K562 (cell line): ENCODE measurements around the gene STK36.

Source experiments
- MYNN ChIP-seq, 2 experiments: sonication (generic); formaldehyde crosslinking in 1 of 2; IDR thresholded peaks; 2 replicates each; pipeline versions ENCODE4 v1.5.0 to v1.6.1; 2016 to 2020; ENCODE audit warnings: antibody characterized with exemption in 1 of 2, missing genetic modification reagents in 1 of 2
- POLR2A ChIP-seq: fragments of 450-650 bp; conservative IDR thresholded peaks from 2 replicates; pipeline ENCODE4 v1.6.1; 2016
- POLR2AphosphoS5 ChIP-seq: IDR thresholded peaks from 2 replicates; pipeline ENCODE4 v1.6.1; 2011; ENCODE audit warnings: mild to moderate bottlenecking, low read depth, low read length, moderate library complexity; ENCODE audit not compliant: control insufficient read depth, insufficient read depth
- RCOR1 ChIP-seq, 2 experiments: IDR thresholded peaks; 2 replicates each; pipeline ENCODE4 v1.6.1; 2012; ENCODE audit warnings: low read depth in 2 of 2, low read length in 2 of 2, borderline replicate concordance in 1 of 2, improper control_type of control experiment in 1 of 2
- ZNF586 ChIP-seq: fragments of 450-650 bp; formaldehyde crosslinking; conservative IDR thresholded peaks from 2 replicates; pipeline ENCODE4 v1.4.0; 2020; ENCODE audit warnings: mild to moderate bottlenecking, moderate library complexity
- TF ChIP-seq, protein P1 (sequence below), 3 experiments: fragments of 200-800 bp in 1 of 3; fragments of 250-450 bp in 1 of 3; fragments of 450-650 bp in 1 of 3; sonication (Bioruptor Pico) in 1 of 3; sonication (Bioruptor generic) in 1 of 3; formaldehyde crosslinking in 1 of 3; IDR thresholded peaks; 2 replicates each; pipeline versions ENCODE4 v1.6.1 to v1.8.0; 2016 to 2022; ENCODE audit warnings: mild to moderate bottlenecking in 2 of 3, missing genetic modification characterization in 2 of 3, missing compliant biosample characterization in 1 of 3, moderate library complexity in 1 of 3
- TF ChIP-seq, protein P2 (sequence below), 3 experiments: IDR thresholded peaks in 2 of 3; conservative IDR thresholded peaks in 1 of 3; 2 replicates each; pipeline ENCODE4 v1.5.1; 2011 to 2012; ENCODE audit warnings: low read length in 3 of 3, mild to moderate bottlenecking in 3 of 3, control low read depth in 2 of 3, improper control_type of control experiment in 1 of 3, inconsistent platforms in 1 of 3, low read depth in 1 of 3, mixed read lengths in 1 of 3, moderate library complexity in 1 of 3; ENCODE audit not compliant: insufficient read depth in 2 of 3

DNA sequence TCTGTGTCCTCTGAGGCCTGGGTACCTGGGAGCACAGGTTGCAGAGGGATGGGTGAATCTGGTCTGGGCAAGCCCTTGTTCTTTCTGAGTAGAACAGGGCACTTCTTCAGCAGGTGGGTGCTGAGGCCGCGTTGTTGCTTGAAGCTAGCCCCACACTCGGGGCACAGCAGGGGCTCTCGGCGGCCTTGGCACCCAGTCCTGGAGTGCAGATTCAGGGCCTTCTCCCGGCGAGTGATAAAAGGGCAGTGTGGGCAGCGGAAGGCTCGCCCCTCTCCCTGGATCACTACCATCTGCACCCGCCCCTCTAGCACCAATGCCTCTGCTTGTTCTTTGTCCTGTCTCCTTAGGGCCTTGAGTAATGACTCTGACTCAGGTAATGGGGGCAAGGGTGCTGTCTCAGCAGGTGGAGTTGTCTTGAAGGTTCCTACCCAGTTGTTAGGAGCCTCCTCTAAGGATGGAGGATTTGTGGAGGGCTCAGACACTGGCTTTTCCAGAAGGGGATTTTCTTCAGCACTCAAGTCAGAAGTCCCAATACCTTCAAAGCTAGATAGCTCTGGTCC, 28.1 kb upstream of the STK36 start:
- TF ChIP-seq, protein P1, sequence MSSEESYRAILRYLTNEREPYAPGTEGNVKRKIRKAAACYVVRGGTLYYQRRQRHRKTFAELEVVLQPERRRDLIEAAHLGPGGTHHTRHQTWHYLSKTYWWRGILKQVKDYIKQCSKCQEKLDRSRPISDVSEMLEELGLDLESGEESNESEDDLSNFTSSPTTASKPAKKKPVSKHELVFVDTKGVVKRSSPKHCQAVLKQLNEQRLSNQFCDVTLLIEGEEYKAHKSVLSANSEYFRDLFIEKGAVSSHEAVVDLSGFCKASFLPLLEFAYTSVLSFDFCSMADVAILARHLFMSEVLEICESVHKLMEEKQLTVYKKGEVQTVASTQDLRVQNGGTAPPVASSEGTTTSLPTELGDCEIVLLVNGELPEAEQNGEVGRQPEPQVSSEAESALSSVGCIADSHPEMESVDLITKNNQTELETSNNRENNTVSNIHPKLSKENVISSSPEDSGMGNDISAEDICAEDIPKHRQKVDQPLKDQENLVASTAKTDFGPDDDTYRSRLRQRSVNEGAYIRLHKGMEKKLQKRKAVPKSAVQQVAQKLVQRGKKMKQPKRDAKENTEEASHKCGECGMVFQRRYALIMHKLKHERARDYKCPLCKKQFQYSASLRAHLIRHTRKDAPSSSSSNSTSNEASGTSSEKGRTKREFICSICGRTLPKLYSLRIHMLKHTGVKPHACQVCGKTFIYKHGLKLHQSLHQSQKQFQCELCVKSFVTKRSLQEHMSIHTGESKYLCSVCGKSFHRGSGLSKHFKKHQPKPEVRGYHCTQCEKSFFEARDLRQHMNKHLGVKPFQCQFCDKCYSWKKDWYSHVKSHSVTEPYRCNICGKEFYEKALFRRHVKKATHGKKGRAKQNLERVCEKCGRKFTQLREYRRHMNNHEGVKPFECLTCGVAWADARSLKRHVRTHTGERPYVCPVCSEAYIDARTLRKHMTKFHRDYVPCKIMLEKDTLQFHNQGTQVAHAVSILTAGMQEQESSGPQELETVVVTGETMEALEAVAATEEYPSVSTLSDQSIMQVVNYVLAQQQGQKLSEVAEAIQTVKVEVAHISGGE (CRISPR knock-in tag; IDR thresholded peaks at IDR 0.05), result no peak
- TF ChIP-seq, protein P2, sequence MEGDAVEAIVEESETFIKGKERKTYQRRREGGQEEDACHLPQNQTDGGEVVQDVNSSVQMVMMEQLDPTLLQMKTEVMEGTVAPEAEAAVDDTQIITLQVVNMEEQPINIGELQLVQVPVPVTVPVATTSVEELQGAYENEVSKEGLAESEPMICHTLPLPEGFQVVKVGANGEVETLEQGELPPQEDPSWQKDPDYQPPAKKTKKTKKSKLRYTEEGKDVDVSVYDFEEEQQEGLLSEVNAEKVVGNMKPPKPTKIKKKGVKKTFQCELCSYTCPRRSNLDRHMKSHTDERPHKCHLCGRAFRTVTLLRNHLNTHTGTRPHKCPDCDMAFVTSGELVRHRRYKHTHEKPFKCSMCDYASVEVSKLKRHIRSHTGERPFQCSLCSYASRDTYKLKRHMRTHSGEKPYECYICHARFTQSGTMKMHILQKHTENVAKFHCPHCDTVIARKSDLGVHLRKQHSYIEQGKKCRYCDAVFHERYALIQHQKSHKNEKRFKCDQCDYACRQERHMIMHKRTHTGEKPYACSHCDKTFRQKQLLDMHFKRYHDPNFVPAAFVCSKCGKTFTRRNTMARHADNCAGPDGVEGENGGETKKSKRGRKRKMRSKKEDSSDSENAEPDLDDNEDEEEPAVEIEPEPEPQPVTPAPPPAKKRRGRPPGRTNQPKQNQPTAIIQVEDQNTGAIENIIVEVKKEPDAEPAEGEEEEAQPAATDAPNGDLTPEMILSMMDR (IDR thresholded peaks at IDR 0.05 in 2 of 3, conservative IDR thresholded peaks at IDR 0.05 in 1 of 3; ENCODE audit: insufficient read depth in 2 of 3, low read depth in 1 of 3, low read length in 3 of 3), result no peak
- no peak for TF ChIP-seq RCOR1 (IDR thresholded peaks at IDR 0.05; ENCODE audit: borderline replicate concordance in 1 of 2, low read depth in 2 of 2, low read length in 2 of 2)
- no peak for TF ChIP-seq MYNN (IDR thresholded peaks at IDR 0.05)
- no peak for TF ChIP-seq MYNN (CRISPR knock-in tag; IDR thresholded peaks at IDR 0.05)
- no peak for TF ChIP-seq POLR2AphosphoS5
- no peak for TF ChIP-seq POLR2A
- no peak for TF ChIP-seq ZNF586 (CRISPR knock-in tag)
